Measurements from ENCODE around the gene GAS6.

GAS6 gene

GRCh38 chr13:113823771-113824170 lies 40.1 kb downstream of the GAS6 start:
- Histone ChIP-seq H3K27me3 (ENCODE audit: control insufficient read depth, insufficient read depth, low read length) (no peaks in the 10 kb centered on the region), H3K9ac (ENCODE audit: low read length) (no peak overlapping the region), H3K4me3 (ENCODE audit: low read length) (no peak overlapping the region), H3K4me1 (ENCODE audit: control insufficient read depth, insufficient read depth, low read length) (peaks cover 19% of the 10 kb centered on the region), H3K36me3 (ENCODE audit: control insufficient read depth, insufficient read depth, low read length) (peaks cover 3% of the 10 kb centered on the region), H3K27ac (ENCODE audit: low read depth, low read length) (no peak overlapping the region)

GRCh38 chr13:113822956-113823744 lies 40.7 kb downstream of the GAS6 start:
- H3K4me3 ChIP-seq (ENCODE audit: low read length), result no peak overlapping the region
- H3K4me1 ChIP-seq (ENCODE audit: control insufficient read depth, insufficient read depth, low read length), result peaks cover 19% of the 10 kb centered on the region
- peaks cover 3% of the 10 kb centered on the region for H3K36me3 ChIP-seq (ENCODE audit: control insufficient read depth, insufficient read depth, low read length)
- H3K27me3 ChIP-seq (ENCODE audit: control insufficient read depth, insufficient read depth, low read length), result no peaks in the 10 kb centered on the region
- H3K27ac ChIP-seq (ENCODE audit: low read depth, low read length), result no peak overlapping the region
- no peak overlapping the region for H3K9ac ChIP-seq (ENCODE audit: low read length)

GRCh38 chr13:113822266-113822665 lies 41.6 kb downstream of the GAS6 start:
- Histone ChIP-seq H3K36me3 (ENCODE audit: control insufficient read depth, insufficient read depth, low read length) (peaks cover 3% of the 10 kb centered on the region), H3K4me3 (ENCODE audit: low read length) (no peak overlapping the region), H3K27me3 (ENCODE audit: control insufficient read depth, insufficient read depth, low read length) (no peaks in the 10 kb centered on the region), H3K27ac (ENCODE audit: low read depth, low read length) (no peak overlapping the region), H3K4me1 (ENCODE audit: control insufficient read depth, insufficient read depth, low read length) (peaks cover 19% of the 10 kb centered on the region), H3K9ac (ENCODE audit: low read length) (no peak overlapping the region)

GRCh38 chr13:113821847-113822246 lies 42.0 kb downstream of the GAS6 start:
- Histone ChIP-seq H3K9ac (ENCODE audit: low read length) (no peak overlapping the region), H3K27ac (ENCODE audit: low read depth, low read length) (peak overlapping the region; percentile 82), H3K36me3 (ENCODE audit: control insufficient read depth, insufficient read depth, low read length) (peaks cover 1% of the 10 kb centered on the region), H3K4me1 (ENCODE audit: control insufficient read depth, insufficient read depth, low read length) (peaks cover 19% of the 10 kb centered on the region), H3K27me3 (ENCODE audit: control insufficient read depth, insufficient read depth, low read length) (no peaks in the 10 kb centered on the region), H3K4me3 (ENCODE audit: low read length) (peak overlapping the region; percentile 53)

- Histone ChIP-seq H3K4me1 (ENCODE audit: control insufficient read depth, insufficient read depth, low read length) (peaks cover 19% of the 10 kb centered on the region), H3K27ac (ENCODE audit: low read depth, low read length) (peak overlapping the region; percentile 82), H3K27me3 (ENCODE audit: control insufficient read depth, insufficient read depth, low read length) (no peaks in the 10 kb centered on the region), H3K4me3 (ENCODE audit: low read length) (peak overlapping the region; percentile 53), H3K9ac (ENCODE audit: low read length) (no peak overlapping the region), H3K36me3 (ENCODE audit: control insufficient read depth, insufficient read depth, low read length) (no peaks in the 10 kb centered on the region)
Observed at GRCh38 chr13:113820813-113821651, 42.8 kb downstream of the GAS6 start.

- H3K9ac ChIP-seq (ENCODE audit: low read length), result no peak overlapping the region
- H3K27ac ChIP-seq (ENCODE audit: low read depth, low read length), result peak overlapping the region; percentile 82
- H3K36me3 ChIP-seq (ENCODE audit: control insufficient read depth, insufficient read depth, low read length), result no peaks in the 10 kb centered on the region
- no peak overlapping the region for H3K4me3 ChIP-seq (ENCODE audit: low read length)
- H3K27me3 ChIP-seq (ENCODE audit: control insufficient read depth, insufficient read depth, low read length), result no peaks in the 10 kb centered on the region
- H3K4me1 ChIP-seq (ENCODE audit: control insufficient read depth, insufficient read depth, low read length), result peaks cover 22% of the 10 kb centered on the region
Observed at GRCh38 chr13:113819731-113820715, 43.9 kb downstream of the GAS6 start.

- Histone ChIP-seq H3K36me3 (ENCODE audit: control insufficient read depth, insufficient read depth, low read length) (no peaks in the 10 kb centered on the region), H3K9ac (ENCODE audit: low read length) (no peak overlapping the region), H3K27me3 (ENCODE audit: control insufficient read depth, insufficient read depth, low read length) (no peaks in the 10 kb centered on the region), H3K4me1 (ENCODE audit: control insufficient read depth, insufficient read depth, low read length) (peaks cover 22% of the 10 kb centered on the region), H3K4me3 (ENCODE audit: low read length) (no peak overlapping the region), H3K27ac (ENCODE audit: low read depth, low read length) (no peak overlapping the region)
Observed at GRCh38 chr13:113819341-113819730, 44.5 kb downstream of the GAS6 start.

- H3K9ac ChIP-seq (ENCODE audit: low read length), result no peak overlapping the region
- no peaks in the 10 kb centered on the region for H3K36me3 ChIP-seq (ENCODE audit: control insufficient read depth, insufficient read depth, low read length)
- H3K27me3 ChIP-seq (ENCODE audit: control insufficient read depth, insufficient read depth, low read length), result no peaks in the 10 kb centered on the region
- no peak overlapping the region for H3K27ac ChIP-seq (ENCODE audit: low read depth, low read length)
- H3K4me1 ChIP-seq (ENCODE audit: control insufficient read depth, insufficient read depth, low read length), result peaks cover 22% of the 10 kb centered on the region
- no peak overlapping the region for H3K4me3 ChIP-seq (ENCODE audit: low read length)
Observed at GRCh38 chr13:113818700-113819295, 45.1 kb downstream of the GAS6 start.

GRCh38 chr13:113817860-113818691 lies 45.8 kb downstream of the GAS6 start:
- Histone ChIP-seq H3K9ac (ENCODE audit: low read length) (no peak overlapping the region), H3K4me1 (ENCODE audit: control insufficient read depth, insufficient read depth, low read length) (peaks cover 22% of the 10 kb centered on the region), H3K27ac (ENCODE audit: low read depth, low read length) (no peak overlapping the region), H3K27me3 (ENCODE audit: control insufficient read depth, insufficient read depth, low read length) (no peaks in the 10 kb centered on the region), H3K36me3 (ENCODE audit: control insufficient read depth, insufficient read depth, low read length) (no peaks in the 10 kb centered on the region), H3K4me3 (ENCODE audit: low read length) (no peak overlapping the region)

GRCh38 chr13:113816946-113817859 lies 46.7 kb downstream of the GAS6 start:
- no peaks in the 10 kb centered on the region for H3K27me3 ChIP-seq (ENCODE audit: control insufficient read depth, insufficient read depth, low read length)
- no peaks in the 10 kb centered on the region for H3K36me3 ChIP-seq (ENCODE audit: control insufficient read depth, insufficient read depth, low read length)
- no peak overlapping the region for H3K4me3 ChIP-seq (ENCODE audit: low read length)
- H3K27ac ChIP-seq (ENCODE audit: low read depth, low read length), result no peak overlapping the region
- peaks cover 21% of the 10 kb centered on the region for H3K4me1 ChIP-seq (ENCODE audit: control insufficient read depth, insufficient read depth, low read length)
- H3K9ac ChIP-seq (ENCODE audit: low read length), result no peak overlapping the region

Measured in rectal smooth muscle tissue (tissue), 1 donor.